ENCODE data around the gene DISC1. TPM values are rescaled to one million over a fixed set of nuclear protein-coding genes. Genes with fewer than 3 reads are reported as not detected.
A peak's percentile ranks its signal among the peaks of the same experiment; 100 is the strongest.

Gene DISC1
- polyA plus RNA-seq, 12 donors, result 5.2 to 8.5 (median 7.0) TPM; not detected in 1

- no peak for DNase-seq
These were observed 367.4 kb downstream of the DISC1 start for GRCh38 chr1:231993968-231994455.

GRCh38 chr1:231998791-231999190 lies 372.2 kb downstream of the DISC1 start:
- no peak for DNase-seq

DNA sequence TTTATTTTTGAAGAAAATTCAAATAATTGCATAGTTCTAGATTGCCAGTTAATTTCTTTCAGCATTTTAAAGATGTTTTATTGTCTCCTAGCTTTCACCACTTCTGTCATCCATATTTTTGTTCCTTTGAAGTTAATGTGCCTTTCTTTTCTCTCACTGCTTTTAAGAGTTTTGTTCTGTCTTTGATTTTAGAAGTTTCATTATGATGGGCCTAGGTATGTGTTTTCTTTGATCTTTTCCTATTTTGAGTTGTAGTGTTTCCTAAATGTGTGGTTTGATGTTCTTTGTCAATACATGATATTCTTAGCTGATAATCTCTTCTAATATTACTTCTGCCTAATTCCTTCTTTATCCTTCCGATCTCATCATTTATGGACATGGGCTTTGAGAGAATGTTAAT lies 378.7 kb downstream of the DISC1 start:
- no peak for DNase-seq

GRCh38 chr1:232009741-232010140 lies 383.2 kb downstream of the DISC1 start:
- no peak for DNase-seq

GRCh38 chr1:232011961-232012360 lies 385.4 kb downstream of the DISC1 start:
- no peak for DNase-seq

GRCh38 chr1:232012773-232013386 lies 386.3 kb downstream of the DISC1 start:
- peak; percentile 77 for DNase-seq

GRCh38 chr1:232014941-232015340 lies 388.4 kb downstream of the DISC1 start:
- no peak for DNase-seq

DNA sequence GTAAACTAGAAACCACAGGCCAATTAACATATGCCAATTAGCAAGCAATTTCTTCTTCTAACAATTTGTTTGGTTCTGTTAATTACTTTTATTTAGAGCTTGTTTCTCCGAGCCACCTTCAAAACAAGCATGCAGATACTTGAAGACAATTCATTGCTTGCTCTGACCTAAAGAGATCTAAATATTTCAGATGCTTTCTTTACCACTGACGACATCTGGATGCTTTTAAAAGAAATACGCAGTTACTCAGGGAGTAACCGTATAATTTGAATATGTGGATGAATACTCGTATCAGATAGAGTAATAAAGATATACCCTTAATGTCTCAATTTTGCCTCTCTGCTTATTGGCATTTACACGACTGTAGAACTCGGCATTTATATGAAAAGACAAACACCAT lies 390.0 kb downstream of the DISC1 start:
- no peak for DNase-seq

GRCh38 chr1:232017057-232017456 lies 390.5 kb downstream of the DISC1 start:
- DNase-seq, result no peak

- DNase-seq, result no peak
These were observed 391.2 kb downstream of the DISC1 start for GRCh38 chr1:232017759-232018158.

GRCh38 chr1:232018231-232019025 lies 391.8 kb downstream of the DISC1 start:
- no peak for DNase-seq

GRCh38 chr1:232019026-232019340 lies 392.4 kb downstream of the DISC1 start:
- no peak for DNase-seq

DNA sequence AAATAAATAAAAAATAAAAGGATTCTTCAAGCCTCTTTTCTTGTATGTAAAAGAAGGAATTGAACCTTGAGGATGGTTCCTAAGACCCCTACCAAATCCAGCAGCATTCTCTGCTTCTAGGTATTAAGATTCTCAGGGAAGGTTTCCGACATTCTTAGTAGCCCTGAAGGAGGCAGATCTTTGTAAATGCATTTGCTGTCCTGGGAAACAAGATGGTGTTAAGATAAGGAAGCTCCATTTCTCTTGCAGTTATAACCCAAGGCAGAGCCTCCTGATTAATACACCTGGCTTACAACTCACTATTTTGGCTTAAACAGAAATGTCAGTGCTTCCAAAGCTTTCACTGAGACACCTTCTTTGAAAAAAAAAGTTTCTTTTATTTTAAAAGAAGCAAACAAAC lies 393.8 kb downstream of the DISC1 start:
- no peak for DNase-seq

GRCh38 chr1:232029315-232029714 lies 402.7 kb downstream of the DISC1 start:
- no peak for DNase-seq

DNA sequence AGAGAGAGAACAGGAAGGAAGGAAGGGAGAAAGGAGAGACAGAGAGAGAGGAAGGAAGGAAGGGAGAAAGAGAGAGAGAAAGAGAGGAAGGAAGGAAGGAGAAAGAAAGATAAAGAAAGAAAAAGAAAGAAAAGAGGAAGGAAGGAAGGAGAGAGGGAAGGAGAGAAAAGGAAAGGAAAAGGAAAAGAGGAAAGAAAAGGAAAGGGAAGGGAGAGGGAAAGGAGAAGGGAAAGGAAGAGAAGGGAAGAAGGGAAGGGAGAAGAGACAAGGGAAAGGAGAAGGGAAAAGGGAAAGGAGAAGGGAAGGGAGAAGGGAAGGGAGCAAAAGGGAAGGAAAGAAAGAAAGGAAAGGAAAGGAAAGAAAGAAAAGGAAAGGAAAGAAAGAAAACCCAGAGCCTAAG lies 404.6 kb downstream of the DISC1 start:
- no peak for DNase-seq

DNA sequence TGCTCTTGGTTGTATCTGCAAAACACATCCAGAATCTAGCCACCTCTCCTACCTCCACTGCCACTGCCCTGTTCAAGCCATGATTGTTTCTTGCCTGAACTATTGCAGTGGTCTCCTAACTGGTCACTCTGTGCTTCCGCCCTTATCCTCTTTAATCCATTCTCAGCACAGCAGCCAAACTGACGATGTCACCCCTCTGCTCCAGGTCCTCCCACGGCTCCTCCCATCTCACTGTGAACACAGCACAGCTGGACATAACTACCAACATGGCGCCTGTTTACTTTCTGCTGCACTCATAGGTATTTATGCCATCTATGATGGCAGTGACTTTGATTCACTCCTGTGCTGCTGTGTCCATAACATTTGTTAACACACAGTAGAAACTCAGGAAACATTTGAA lies 406.7 kb downstream of the DISC1 start:
- DNase-seq, result no peak

- no peak for DNase-seq
These were observed 408.0 kb downstream of the DISC1 start for GRCh38 chr1:232034556-232034955.

- no peak for DNase-seq
These were observed 409.8 kb downstream of the DISC1 start for GRCh38 chr1:232036181-232036933.

DNA sequence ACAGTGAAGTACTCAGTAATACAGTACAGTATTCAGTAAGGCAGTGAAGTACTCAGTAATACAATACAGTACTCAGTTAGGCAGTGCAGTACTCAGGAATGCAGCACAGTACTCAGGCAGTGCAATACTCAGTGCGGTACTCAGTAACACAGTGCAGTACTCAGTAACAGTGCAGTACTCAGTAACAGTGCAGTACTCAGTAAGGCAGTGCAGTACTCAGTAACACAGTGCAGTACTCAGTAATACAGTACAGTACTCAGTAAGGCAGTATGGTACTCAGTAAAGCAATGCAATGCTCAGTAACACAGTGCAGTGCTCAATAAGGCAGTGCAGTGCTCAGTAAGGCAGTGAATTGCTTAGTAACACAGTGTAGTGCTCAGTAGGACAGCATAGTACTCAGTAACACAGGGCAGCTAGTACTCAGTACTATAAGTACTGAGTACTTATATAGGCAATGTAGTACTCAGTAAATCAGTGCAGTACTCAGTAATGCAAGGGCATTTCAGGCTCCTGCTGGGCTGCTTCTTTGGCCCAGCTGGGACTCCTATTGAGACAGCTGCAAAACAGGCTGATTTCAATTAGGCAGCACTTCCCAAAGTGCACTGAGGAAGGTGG lies 411.3 kb downstream of the DISC1 start:
- no peak for DNase-seq

DNA sequence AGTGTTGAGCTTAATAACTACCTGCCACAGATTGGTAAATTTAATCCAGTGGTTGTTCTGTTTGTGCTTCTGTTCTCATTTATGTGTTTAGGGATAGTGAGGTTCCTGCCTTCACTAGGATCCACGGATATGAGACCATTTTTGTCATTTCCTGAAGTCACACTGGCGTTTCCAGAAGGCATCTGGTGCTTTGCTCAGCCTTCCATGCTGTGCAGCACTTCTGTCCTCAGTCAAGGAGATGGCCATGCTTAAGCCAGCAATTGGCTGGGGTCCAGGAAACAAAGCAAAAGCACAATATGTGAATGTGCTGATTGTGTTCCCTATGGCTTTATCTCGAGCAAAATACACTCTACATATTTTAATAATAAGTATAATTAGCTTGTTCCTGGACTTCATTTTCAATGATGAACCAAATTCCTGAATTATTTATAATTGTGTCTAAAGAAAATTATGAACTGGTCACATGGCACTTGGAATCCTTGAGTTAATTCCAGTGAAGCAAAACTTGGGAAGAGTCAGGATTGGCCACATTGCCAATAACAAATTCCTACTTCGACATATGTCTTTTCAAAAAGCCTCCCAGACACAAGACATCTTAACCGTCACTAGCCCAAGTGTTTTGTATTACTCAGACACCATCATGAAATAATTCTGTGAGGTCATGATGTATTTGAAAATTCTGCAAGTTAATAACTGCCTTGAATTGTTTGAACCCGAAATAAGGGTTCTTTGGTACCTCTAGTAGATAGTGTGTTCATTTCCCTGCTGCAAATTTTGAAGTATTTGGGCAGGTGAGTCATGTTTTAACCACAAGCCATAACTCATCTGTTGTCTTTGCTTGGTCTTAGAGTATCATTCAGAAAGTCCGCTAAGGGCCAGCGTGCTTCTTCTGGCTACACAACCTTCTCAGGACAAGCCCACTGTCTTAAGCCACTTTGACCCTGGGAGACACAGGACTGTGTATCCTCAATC lies 412.4 kb downstream of the DISC1 start:
- DNase-seq, result no peak

DNA sequence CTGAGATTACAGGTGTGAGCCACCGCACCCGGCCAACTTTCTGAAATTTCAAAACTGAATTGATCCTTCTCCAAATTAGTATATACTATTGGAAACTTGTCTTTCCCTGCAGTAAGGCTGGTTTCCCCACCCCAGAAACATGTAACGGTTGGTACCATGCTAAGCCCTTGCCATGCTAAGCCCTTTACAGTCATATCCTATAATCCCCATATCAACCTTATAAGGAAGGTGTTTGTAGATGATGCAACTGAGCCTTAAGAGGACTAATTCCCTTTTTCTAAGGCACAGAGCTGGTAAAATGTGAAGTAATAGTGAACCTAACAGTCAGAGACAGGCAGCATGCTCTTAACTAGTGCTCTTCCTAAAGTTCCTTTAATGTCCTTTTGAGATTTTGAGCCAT lies 413.7 kb downstream of the DISC1 start:
- no peak for DNase-seq

Measured in muscle of arm (tissue), 12 donors.